Measurements from ENCODE around the gene GARIN5A.

GRCh38 chr19:50486823-50487515, 10.3 kb upstream of the GARIN5A start:
- TF ChIP-seq CTCF (conservative IDR thresholded peaks at IDR 0.05; ENCODE audit: low read length) (peak; percentile 90), EZH2phosphoT487 (IDR thresholded peaks at IDR 0.05; ENCODE audit: borderline replicate concordance, low read depth, low read length) (no peak)

All from OCI-LY7 (cell line).